ENCODE measurements around the gene KLK13. TPM values are rescaled to one million over a fixed set of nuclear protein-coding genes. Genes with fewer than 3 reads are reported as not detected.

KLK13 gene
- total and polyA plus RNA-seq, 10 donors: 0.13 TPM; not detected in 9

- Histone ChIP-seq H3K27ac (no peak overlapping the region), H3K4me1 (no peaks in the 10 kb centered on the region), H3K4me3 (no peak overlapping the region), H3K9me3 (peaks cover 0 to 3% (median 0%) of the 10 kb centered on the region in 8 donors), H3K27me3 (replicated peaks in 1 of 7) (peaks cover 0 to 26% (median 0%) of the 10 kb centered on the region in 7 donors), H3K36me3 (no peaks in the 10 kb centered on the region)
- no peak for DNase-seq
- intact Hi-C loops (cut with DNase I; ENCODE audit: low total_unique reads): no loop called here
- WGBS, 5 donors: 80 to 85% (median 82%) methylated on average over 11 of the region's 11 CpGs
- TF ChIP-seq POLR2AphosphoS5 (IDR thresholded peaks at IDR 0.05) (no peak), POLR2A (IDR thresholded peaks at IDR 0.05) (no peak)
- TF ChIP-seq, protein P1, sequence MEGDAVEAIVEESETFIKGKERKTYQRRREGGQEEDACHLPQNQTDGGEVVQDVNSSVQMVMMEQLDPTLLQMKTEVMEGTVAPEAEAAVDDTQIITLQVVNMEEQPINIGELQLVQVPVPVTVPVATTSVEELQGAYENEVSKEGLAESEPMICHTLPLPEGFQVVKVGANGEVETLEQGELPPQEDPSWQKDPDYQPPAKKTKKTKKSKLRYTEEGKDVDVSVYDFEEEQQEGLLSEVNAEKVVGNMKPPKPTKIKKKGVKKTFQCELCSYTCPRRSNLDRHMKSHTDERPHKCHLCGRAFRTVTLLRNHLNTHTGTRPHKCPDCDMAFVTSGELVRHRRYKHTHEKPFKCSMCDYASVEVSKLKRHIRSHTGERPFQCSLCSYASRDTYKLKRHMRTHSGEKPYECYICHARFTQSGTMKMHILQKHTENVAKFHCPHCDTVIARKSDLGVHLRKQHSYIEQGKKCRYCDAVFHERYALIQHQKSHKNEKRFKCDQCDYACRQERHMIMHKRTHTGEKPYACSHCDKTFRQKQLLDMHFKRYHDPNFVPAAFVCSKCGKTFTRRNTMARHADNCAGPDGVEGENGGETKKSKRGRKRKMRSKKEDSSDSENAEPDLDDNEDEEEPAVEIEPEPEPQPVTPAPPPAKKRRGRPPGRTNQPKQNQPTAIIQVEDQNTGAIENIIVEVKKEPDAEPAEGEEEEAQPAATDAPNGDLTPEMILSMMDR (IDR thresholded peaks at IDR 0.05 in 8 of 11, conservative IDR thresholded peaks at IDR 0.05 in 3 of 11): no peak
These were observed 20.6 kb downstream of the KLK13 start for GRCh38 chr19:51044327-51044726.

- WGBS, 5 donors: 82 to 88% (median 84%) methylated on average over 8 to 9 of the region's 9 CpGs
- Histone ChIP-seq H3K27ac (no peak overlapping the region), H3K36me3 (no peaks in the 10 kb centered on the region), H3K9me3 (peaks cover 0 to 3% (median 0%) of the 10 kb centered on the region in 8 donors), H3K4me1 (no peaks in the 10 kb centered on the region), H3K4me3 (no peak overlapping the region), H3K27me3 (replicated peaks in 1 of 7) (peaks cover 0 to 17% (median 0%) of the 10 kb centered on the region in 7 donors)
- no peak for TF ChIP-seq POLR2A (IDR thresholded peaks at IDR 0.05)
- TF ChIP-seq POLR2AphosphoS5 (IDR thresholded peaks at IDR 0.05): no peak
- TF ChIP-seq, protein P1 (IDR thresholded peaks at IDR 0.05 in 8 of 11, conservative IDR thresholded peaks at IDR 0.05 in 3 of 11): no peak
- intact Hi-C loops (cut with DNase I; ENCODE audit: low total_unique reads): no loop called here
- DNase-seq: no peak
These were observed 21.4 kb downstream of the KLK13 start for GRCh38 chr19:51043497-51043896.

DNA sequence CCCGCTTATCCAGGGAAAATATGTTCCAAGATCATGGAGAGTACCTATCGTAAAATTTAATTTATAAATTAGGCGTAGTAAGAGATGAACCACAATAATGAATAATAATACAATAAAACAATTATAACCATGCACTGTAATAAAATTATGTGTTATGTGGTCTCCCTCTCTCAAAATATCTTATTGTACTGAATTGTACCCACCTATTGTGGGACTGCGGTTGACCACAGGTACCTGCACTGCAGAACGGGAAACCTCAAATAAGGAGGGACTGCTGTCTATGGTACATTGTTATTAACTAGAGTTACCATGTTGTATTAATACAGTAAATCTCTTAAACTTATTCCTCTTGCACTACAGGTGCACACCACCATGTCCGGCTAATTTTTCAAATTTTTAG is 24.7 kb downstream of the KLK13 start:
- WGBS, 5 donors: 91 to 94% (median 93%) methylated on average over 6 of the region's 6 CpGs
- no peak for DNase-seq
- peaks cover 0 to 3% (median 0%) of the 10 kb centered on the region in 8 donors for H3K9me3 ChIP-seq
- no peak overlapping the region for H3K27ac ChIP-seq
- no peak overlapping the region for H3K4me3 ChIP-seq
- H3K4me1 ChIP-seq: no peaks in the 10 kb centered on the region
- H3K27me3 ChIP-seq (replicated peaks in 1 of 7): peaks cover 0 to 7% (median 0%) of the 10 kb centered on the region in 7 donors
- TF ChIP-seq POLR2AphosphoS5 (IDR thresholded peaks at IDR 0.05): no peak
- no peak for TF ChIP-seq POLR2A (IDR thresholded peaks at IDR 0.05)
- TF ChIP-seq, protein P1 (IDR thresholded peaks at IDR 0.05 in 8 of 11, conservative IDR thresholded peaks at IDR 0.05 in 3 of 11): no peak
- intact Hi-C loops (cut with DNase I; ENCODE audit: low total_unique reads): no loop called here
- H3K36me3 ChIP-seq: no peaks in the 10 kb centered on the region

- H3K4me1 ChIP-seq: no peaks in the 10 kb centered on the region
- H3K4me3 ChIP-seq: no peak overlapping the region
- peaks cover 0 to 42% (median 0%) of the 10 kb centered on the region in 7 donors for H3K27me3 ChIP-seq (replicated peaks in 1 of 7)
- H3K27ac ChIP-seq: no peak overlapping the region
- 43 to 55% (median 51%) methylated on average over 9 of the region's 9 CpGs for WGBS, 5 donors
- TF ChIP-seq POLR2AphosphoS5 (IDR thresholded peaks at IDR 0.05): no peak
- TF ChIP-seq POLR2A (IDR thresholded peaks at IDR 0.05): no peak
- TF ChIP-seq, protein P1 (IDR thresholded peaks at IDR 0.05 in 8 of 11, conservative IDR thresholded peaks at IDR 0.05 in 3 of 11): no peak
- H3K36me3 ChIP-seq: no peaks in the 10 kb centered on the region
- intact Hi-C loops (cut with DNase I; ENCODE audit: low total_unique reads): no loop called here
- DNase-seq: no peak
- H3K9me3 ChIP-seq: no peaks in the 10 kb centered on the region
These were observed 28.4 kb downstream of the KLK13 start for GRCh38 chr19:51036519-51036918.
